ENCODE data around the gene DYRK2.

Gene DYRK2

DNA sequence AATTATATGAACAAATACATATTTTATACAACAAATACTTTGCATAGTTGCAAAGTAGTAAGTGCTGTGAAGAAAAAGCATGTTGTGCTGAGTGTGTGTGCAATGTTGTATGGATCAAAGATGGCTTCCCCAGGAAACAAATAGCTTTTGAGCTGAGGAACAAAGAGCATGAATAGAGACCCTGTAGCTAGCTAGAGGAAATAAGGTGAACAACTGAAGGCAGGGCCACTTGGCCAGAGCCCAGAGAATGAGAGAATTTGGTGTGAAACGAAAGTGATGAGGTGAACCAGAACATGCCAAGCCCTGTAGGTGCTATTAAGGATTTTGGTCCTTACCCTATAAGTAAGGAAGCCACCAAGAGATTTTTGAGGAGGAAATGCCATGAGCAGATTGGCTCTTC, 17.1 kb downstream of the DYRK2 start:
- no peak overlapping the region for H3K4me3 ChIP-seq (replicated peaks; ENCODE audit: low read depth, low read length)
- DNase-seq (ENCODE audit: extremely low read depth, low read depth): no peak
- TF ChIP-seq, protein P1, sequence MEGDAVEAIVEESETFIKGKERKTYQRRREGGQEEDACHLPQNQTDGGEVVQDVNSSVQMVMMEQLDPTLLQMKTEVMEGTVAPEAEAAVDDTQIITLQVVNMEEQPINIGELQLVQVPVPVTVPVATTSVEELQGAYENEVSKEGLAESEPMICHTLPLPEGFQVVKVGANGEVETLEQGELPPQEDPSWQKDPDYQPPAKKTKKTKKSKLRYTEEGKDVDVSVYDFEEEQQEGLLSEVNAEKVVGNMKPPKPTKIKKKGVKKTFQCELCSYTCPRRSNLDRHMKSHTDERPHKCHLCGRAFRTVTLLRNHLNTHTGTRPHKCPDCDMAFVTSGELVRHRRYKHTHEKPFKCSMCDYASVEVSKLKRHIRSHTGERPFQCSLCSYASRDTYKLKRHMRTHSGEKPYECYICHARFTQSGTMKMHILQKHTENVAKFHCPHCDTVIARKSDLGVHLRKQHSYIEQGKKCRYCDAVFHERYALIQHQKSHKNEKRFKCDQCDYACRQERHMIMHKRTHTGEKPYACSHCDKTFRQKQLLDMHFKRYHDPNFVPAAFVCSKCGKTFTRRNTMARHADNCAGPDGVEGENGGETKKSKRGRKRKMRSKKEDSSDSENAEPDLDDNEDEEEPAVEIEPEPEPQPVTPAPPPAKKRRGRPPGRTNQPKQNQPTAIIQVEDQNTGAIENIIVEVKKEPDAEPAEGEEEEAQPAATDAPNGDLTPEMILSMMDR (IDR thresholded peaks at IDR 0.05; ENCODE audit: low read depth, low read length, missing control alignments): no peak

DNA sequence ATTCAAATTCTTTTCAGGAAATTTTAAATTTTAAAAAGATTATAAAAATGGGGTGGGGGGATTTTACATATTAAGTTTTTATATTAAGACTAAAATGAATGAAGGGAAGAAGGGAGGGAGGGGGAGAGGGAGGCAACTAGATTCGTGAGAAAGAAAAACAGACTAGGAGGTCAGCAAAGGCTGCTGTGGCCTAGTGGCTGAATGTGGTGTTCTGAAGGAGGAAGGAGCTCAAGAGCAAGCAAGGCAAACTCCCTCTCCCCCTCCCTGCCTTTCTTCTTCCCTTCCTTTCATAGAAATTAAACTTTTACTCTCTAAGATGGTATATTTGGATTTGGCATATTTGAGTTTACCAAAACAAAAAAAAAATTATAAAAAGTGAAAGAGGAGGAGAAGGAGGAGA, 18.1 kb downstream of the DYRK2 start:
- no peak overlapping the region for H3K4me3 ChIP-seq (replicated peaks; ENCODE audit: low read depth, low read length)
- no peak for DNase-seq (ENCODE audit: extremely low read depth, low read depth)
- TF ChIP-seq, protein P1 (IDR thresholded peaks at IDR 0.05; ENCODE audit: low read depth, low read length, missing control alignments): no peak

DNA sequence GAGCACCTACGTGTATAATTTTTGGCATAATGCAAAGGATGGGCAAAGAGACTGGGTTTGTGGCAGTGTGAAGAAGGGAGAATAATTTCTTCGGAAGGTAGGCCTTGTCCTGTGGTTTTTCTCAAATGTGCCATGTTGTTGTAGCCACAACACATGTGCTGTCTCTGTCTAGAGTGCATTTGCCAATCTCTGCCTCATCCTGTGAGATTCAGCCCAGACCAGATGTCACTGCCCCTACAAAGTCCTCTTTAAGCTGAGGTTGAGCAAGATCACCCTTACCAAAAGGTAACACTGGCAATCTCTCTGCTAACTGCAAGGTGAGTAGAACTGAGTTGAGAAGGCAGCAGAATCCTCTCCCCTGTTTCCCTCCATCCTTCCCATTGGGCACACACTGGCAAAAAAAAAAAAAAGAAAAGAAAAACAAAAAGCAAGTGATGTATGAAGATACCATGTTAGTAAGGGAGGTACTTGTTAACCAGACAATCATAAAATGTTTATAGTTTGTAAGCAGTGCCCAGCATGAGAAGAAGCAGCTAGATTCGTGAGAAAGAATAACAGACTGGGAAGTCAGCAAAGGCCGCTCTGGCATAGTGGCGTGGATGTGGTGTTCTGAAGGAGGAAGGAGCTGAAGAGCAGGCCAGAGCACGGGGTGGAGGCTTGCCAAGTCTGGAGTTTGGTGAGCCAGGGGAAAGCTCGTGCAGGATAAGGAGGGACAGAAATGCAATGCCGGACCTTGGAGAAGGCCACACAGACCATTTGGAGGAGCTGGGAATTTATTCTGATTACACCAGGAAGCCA, 18.9 kb downstream of the DYRK2 start:
- TF ChIP-seq, protein P1 (IDR thresholded peaks at IDR 0.05; ENCODE audit: low read depth, low read length, missing control alignments): no peak
- DNase-seq (ENCODE audit: extremely low read depth, low read depth): no peak
- H3K4me3 ChIP-seq (replicated peaks; ENCODE audit: low read depth, low read length): no peak overlapping the region

DNA sequence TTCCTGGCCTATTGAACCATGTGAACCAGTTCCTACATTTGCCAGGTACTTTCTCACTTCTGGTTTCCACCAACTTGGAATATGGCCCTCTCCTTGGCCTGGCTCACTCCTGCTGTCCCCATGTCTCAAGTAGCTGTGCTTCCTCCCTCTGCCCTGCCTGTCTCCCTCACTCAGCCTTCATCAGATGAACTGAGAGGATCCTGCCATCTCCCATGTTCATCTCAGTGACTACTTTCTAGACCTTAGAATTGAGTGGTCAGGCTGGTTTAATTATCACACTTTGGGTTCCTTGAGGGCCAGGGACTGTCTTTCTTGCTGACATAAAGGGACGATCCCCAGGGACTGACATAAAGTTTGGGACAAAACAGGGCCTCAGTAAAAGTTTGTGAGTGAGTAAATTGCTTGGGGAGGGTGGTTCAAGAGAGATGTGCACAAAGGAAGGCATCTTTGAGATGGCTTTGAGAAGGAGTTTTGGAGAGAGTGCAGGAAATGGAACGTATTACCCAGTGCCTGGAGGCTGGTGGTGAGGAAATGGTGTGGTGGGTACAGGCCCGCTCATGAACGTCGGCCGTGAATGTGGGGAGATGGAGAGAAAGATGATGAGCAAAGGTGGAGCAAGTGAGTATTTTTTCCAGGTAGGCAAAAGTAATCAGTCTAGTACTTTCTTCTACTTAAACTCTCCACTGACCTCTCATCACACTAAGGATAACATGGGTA, 20.8 kb downstream of the DYRK2 start:
- H3K4me3 ChIP-seq (replicated peaks; ENCODE audit: low read depth, low read length): no peak overlapping the region
- TF ChIP-seq, protein P1 (IDR thresholded peaks at IDR 0.05; ENCODE audit: low read depth, low read length, missing control alignments): no peak
- DNase-seq (ENCODE audit: extremely low read depth, low read depth): no peak

DNA sequence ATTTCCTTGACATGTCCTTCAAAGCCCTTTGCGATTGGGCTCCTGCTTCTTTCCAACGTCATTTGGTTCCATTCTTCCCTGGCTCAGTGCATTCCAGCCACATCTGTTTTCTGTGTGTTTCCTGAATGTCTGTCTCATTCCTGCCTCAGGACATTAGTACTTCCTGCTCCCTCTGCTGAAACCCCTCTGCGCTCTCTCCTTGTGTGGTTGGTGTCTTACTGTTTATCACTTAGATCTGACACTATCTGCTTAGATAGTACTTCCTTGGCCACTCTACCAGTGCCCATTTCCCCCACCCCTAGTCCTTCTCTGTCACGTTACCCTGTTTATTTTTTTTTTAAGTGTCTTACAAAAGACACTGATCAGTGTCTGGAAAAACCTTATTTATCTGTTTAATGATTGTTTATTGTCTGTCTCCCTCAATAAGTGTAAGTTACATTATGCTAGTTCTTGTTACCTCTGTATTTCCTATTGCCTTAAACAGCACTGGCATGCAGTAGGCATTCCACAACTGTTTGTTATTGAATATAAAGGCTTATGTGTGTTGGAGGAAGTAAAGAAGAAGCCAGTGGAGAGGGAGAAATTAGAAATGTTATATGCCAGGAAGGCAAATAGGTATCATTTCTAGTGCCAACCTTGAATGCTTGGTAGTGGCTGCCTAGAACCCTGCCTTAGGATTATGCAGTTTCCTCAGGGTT, 21.5 kb downstream of the DYRK2 start:
- peak; percentile 65 for DNase-seq (ENCODE audit: extremely low read depth, low read depth)
- TF ChIP-seq, protein P1 (IDR thresholded peaks at IDR 0.05; ENCODE audit: low read depth, low read length, missing control alignments): no peak
- no peak overlapping the region for H3K4me3 ChIP-seq (replicated peaks; ENCODE audit: low read depth, low read length)

DNA sequence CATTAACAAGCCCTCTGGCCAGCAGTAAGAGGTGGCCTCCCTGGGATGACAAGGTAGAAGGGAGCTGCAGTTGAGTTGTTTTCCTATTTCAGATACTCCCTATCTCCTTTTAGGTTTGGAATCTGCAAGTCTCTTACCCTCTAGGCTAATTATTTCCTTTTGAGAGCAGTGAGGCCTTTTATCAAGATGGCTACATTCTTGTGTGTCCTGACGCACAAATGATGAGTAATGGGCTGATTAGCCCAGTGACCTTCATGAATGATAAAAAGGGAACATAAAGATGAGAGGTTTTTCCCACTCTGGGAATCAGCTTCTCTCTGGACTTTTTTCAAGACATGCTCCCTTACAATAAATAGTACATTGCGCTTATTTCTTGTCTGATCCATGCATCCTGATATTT, 22.9 kb downstream of the DYRK2 start:
- TF ChIP-seq, protein P1 (IDR thresholded peaks at IDR 0.05; ENCODE audit: low read depth, low read length, missing control alignments): no peak
- no peak overlapping the region for H3K4me3 ChIP-seq (replicated peaks; ENCODE audit: low read depth, low read length)
- no peak for DNase-seq (ENCODE audit: extremely low read depth, low read depth)

Data from HFF-Myc (cell line).